Measurements from ENCODE around the gene AGTRAP.

The AGTRAP gene

DNA sequence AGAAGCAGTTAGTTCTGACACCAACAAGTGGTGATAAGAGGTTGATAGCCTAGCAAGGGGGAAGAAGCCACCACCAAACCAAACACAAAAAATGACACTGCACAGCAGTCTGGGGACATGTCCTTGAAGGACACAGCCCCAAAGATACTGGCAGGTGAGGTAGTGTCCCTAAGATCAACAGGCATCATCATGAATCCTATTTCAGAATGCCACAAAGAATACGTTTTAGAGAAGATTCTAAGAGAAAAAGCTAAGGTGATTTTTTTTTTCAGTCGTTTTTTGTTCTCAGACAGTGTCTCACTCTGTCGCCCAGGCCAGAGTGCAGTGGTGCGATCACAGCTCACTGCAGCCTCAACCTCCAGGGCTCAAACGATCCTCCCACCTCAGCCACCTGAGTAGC is 50.2 kb downstream of the AGTRAP start:
- DNase-seq = no peak

DNA sequence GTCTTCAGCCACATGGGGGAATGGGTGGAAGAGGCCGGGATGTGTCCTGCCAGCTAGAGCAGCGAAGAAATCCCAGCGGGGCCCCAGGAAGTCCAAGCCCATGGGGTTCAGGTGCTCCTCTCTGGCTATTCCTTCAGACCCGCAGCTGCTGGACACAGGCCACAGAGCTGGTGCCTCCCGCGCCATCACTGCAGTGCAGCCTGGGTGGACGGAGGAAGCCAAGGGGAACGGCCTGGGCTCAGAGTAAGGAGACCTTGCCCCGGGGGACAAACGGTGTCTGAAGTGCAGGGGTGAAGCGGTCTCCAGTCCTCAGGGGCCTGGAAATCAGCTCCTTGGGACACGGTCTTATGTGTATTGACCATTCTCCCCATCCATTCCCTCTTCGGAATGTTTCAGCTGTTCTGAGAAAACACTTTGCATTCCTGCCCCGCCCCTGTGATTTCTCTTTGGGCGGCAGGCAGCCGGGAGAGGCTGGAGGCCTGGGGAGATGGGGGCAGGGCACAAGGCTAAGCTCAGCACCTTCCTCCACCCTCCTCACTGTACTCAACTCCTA is 51.4 kb downstream of the AGTRAP start:
- DNase-seq = no peak

DNA sequence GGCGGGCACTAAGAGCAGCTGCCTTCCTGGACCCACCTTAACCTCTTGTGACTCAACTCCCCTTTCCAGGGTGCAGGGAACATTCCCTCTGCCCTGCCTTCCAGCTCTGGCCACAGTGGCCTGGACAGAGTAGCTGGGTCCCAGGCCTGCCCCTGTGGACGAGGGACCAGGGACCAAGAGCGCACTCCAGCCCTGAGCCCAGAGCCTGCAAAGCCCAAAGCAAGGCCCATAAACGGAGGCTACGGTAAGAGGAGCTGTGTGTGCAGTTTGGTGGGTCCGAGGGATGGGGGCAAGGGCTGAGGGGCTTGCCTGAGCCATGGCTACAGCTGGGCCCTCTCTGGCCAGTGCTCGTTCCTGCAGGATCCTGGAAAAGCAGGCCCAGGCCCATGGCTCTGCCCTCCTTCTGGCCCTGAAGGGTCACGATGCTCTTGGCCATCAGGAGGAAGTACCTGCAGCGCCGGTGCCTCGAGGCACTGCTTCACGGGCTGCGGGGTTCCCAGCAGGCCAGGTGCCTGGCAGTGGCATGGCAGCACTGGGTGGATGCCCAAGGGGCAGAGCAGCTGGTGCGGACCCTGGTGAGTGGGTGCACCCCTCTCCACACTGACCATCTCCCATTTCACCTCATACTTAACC is 52.0 kb downstream of the AGTRAP start:
- DNase-seq = no peak

DNA sequence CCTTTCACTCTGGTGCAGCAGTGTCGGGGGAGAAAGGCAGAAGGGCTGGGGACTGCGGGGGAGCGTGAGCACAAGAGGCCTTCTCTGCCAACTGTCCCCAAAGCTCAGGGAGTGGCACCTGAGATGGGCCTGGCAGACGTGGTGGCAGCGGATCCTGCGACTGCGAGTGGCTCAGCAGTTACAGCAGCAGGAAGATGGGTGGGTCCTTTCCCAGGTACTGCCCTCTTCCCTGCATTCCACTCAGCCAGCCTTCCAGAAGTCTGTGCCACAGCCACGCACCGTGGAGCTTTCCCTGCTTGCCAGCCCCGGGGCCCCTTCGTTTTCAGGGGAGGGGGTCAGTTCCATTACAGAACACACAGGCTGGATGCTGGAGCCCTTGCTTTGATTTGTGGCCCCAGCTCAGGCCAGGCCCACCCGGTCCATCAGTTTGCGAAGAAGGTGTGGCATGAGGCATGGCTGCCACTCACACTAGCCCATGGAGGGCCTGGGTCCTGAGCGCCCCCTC is 52.7 kb downstream of the AGTRAP start:
- DNase-seq = no peak

DNA sequence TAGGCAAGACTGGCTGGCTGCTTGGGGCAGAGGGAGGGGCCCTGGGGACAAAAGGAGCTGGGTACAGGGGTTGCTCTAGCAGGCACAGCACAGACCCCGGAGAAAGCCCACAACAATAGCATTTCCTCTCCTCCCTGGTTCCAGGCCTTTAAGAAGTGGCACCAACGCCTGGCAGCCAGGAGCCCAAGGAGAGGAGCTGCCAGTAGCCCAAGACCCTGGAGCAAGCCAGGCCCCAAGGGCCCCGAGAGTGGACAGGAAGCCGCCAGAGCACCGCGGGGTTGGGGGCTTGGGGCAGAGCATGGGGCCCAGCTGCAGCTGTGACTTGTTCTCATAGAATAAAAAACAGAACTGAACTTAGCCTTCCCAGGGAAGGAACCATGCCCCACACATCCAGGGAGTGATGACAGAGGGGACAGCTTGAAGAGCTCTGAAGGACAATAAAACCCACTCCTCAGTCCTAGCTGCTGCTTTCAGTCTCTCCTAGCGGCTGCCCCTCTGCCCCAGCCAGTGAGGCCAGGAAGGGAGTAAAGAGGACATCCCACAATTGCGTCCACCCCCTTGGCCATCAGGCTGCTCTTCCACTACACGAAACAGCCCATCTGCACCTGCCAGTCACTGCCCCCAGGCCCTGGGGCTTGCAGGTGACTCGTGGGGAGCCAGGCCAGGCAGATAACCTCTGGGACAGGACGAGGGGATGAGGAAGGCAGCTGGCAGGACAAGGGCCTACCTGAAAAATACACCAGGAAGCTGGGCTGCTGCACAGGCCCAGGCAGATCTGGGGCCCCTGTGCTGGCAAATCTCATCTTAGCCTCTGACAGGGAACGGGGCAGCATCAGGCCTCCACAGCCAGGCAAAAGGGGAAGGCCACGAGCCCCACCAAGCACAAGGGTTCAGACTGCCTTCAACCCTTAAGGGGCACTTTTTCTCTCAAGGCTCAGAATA is 53.5 kb downstream of the AGTRAP start:
- no peak for DNase-seq

DNA sequence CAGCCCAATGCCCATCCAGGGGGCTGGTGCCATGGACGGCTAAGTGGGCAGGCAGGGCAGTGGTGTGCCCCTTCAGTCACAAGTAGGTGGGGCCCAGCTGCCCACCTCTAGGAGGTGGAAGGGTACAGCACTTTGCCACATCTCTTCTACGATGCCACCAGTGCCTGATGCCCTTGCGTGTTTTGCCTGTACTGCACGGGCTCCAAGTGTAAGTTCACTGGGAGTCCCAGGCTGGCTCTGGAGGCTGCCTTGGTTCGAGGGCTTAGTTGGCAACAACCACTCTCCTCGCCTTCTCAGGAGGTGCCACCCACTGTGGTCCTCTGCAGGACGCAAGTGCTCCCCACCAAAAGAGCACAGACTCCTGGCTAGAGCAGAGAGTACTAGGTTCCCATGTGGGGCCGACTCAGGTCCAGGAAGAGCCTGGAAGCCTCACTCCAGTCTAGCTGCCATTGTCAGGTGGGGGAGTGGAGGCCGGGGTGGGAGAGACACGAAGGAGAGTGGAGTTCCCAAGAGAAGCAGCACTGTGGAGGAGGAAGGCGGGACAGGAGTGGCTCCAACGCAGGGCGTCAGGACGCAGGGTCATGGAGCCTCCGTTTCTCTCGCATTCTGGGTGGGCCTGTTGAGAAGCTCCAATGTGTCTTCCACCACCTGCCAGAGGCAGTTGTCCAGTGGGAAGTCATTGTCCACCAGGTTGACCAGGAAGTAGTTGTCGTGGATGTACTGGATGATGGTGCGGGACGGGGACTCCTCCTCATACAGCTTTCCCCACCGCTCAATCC is 54.4 kb downstream of the AGTRAP start:
- no peak for DNase-seq

DNA sequence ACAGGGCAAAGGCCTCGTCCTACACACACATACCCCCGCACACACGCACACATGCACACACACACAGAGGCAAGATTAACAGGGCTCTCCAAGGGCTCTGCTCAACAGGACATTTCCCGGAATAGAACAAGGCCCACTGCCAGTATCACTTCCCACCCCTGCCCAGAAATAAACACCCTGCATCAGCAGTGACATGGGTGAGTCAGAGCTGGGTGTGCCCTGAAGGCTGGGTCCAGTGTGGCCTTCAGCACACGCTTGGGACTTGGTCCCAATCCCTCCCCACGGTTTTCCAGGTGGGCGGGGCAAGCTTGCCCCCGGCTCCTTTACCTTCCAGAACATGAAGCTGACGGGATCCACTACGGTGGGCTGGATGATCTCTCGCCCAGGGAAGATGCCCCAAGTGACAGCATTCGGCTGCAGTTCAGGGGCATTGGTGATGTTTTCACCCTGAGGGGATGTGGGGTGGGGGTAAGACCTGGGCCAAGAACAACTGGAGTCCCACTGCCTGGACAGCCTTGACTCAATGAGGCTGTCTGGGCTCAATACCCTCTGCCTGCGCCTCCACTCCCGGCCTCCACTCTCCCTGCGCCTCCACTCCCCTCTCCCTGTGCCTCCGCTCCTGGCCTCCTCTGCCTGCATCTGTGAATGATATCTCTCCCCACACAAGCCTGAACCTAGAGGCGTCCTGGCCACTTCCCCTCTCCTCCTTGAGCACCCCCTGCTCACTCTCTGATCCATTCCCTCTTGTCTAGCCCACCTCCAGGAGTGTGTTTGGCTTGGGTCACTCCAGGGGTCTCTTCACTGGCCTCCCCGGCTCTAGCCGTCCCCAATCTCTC is 55.2 kb downstream of the AGTRAP start:
- no peak for DNase-seq

DNA sequence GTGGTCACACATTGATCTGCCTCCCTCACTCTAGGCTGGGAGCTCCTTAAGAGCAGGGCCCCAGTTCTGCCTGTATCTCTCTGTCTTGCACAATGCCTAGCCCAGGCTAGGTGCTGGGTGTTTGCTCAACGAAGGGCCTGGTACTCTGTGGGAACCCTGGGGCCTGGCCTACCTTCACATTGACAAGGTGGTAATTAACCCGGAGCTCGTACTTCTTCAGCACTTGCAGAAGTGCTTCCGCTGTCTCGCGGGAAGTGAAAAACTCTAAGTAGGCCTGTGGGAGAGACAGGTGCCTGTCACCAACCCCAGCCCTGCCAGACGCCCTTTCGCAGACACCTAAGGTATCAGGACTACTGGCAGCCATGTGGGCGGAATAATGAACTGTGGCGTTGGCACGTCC is 56.2 kb downstream of the AGTRAP start:
- no peak for DNase-seq

DNA sequence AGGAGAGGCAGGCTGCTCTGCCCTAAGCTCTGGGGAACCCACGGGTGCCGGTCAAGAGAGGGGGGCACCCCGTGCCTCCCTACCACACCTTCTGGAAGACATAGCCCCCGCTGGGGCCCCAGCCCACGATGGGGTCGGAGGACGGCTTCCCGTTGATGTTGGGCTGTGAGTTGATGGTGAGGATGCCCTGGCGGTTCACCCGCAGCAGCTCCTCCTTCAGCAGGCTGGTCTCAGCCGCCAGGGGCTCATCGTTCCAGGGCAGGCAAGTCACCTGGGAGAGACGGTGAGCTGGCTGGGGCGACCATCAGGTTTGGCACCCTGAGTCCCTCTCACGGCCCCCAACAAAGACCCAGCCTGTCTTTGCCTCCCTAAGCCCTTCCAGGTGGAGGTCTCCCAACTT is 57.9 kb downstream of the AGTRAP start:
- no peak for DNase-seq

DNA sequence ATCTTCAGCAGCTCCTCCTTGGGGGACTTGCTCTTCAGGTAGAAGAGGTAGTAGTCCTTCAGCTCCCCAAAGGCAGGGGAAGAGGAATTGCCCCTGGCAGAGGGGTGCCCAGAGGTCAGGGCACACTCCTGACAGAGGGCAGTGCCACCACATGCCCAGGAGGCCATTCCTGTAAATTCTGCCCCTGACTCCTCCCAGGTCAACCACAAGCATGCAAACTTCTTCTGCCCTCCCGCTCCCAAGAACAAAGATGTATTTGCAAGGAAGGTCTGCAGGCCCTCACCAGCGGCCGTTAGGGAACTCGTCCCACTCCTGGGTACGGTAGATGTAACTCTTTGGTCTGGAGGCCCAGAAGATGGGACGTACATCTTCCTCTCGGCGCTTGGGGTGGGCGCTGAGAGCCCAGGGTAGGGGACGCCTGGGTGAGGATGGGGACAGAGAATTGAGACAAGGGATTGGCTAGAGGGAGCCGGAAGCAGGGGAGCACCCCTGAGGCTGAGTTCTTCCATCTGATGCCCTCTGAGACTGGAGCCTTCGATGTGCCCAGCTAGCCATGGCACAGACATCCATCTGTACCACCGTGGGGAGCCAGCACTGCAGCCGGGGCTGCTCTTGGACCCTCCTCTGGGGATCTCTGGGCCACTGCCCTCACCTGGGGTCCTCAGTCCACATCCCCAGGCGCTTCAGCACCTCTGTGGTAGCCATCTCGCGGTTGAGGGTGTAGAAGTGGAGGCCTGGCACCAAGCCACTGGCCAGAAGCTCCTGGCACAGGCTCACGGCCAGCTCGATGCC is 58.7 kb downstream of the AGTRAP start:
- no peak for DNase-seq

DNA sequence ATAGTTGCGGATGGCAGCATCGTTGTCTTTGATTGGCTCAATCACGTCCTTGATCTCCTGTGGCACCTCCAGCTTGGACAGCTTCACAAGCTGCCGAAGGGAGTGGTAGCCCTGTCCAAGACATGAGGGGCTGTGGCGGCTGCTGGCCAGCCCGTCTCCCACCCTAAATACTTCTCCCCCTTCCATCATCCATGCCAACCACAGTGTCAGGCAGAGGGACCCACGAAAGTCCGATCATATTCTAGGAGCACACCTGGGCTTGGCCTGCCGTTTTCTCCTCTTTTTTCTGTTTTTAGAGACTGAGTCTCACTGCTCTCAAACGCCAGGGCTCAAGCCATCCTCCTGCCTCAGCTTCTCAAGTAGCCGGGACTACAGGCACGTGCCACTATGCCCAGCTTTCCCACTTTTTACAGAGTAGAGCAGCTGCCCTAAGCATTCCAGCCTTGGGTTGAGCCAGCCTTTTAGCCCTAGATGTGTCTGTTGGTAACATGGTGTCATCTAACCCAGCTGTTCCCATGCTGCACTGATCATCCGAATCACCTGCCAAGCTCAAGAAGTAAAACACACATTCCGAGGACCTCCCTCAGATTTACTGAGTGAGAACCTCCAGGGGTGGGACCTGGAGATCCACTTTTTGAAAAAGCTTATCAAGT is 59.4 kb downstream of the AGTRAP start:
- no peak for DNase-seq

DNA sequence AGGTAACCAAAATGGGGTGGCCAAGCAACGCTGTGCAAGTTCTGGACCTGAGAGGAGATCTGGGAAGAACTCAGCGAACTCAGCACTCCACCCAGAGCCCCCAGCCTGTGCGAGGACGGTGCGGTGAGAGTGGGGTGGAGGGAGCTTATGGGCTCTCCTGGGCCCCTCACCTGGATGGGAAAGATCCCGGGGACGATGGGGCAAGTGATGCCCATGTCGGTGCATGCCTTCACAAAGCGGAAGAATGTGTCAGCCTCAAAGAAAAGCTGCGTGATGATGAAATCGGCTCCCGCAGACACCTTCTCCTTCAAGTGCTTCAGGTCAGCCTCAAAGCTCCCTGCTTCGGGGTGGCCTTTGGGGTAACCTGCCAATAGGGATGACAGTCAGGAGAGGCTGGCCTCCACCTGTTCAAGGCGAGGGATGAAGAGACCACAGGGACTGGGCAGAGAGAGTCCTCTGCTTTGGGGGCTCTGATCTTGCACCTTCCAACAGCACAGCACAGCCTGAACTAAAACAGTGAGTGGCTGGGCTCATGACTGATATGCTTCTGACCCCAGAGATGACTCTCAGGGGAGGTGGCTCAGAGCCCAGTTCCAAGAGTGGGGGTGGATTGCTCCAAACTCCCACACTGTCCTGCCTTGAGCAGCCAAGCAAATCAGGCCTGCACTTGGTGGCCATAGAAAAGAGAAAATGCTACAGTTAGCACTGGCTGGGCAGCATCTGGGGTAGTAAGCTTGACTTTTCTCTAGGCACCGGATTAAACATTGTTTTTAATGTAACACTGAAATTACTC is 60.3 kb downstream of the AGTRAP start:
- no peak for DNase-seq

DNA sequence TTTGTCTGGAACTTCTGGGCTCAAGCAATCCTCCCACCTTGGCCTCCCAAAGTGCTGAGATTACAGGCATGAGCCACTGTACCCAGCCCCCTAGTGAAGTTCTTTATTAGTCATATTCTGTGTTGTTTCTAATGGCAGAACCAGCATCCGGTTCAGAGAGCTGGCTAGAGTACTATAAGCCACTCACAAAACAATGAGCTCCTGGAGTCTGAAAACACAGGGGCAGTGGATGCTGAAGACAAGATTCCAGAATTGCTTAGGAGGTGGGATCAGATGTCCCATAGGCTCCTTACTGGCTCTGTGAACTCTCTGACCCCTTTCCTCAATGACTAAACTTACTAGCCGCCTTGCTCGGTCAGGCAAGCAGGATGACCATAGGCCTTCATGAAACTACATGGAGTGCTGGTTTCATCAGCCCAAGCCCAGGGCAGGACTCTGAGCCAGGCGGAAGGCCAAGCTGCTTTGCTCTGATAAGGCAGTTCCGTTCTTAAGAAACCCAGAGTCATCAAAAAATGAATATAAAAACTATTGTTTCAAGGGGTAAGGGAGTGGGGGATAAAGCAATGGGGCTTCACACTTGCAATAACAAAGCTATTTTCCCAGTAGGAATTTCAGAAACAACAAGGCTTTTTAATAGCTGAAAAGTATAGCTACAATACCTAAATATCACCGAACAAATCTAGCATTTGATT is 61.7 kb downstream of the AGTRAP start:
- DNase-seq = no peak

DNA sequence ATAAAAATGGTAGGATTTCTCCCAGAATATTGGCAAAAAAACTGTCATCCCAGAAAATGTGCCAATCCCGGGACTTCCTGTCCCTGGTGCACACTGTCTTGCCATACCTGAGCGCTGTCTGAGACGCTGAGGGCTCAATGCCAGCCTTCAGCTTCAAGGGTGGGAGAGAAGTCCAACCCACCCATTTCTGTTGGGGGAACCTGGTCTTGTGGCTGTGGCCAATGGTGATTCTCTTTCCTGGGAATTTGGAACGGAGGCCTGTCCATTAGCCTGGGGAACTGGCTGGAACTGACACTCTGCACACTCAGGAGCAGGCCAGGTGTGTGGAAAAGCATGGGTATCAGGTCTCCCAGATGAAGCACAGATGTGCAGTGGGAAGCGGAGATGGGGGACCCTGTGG is 63.2 kb downstream of the AGTRAP start:
- no peak for DNase-seq

DNA sequence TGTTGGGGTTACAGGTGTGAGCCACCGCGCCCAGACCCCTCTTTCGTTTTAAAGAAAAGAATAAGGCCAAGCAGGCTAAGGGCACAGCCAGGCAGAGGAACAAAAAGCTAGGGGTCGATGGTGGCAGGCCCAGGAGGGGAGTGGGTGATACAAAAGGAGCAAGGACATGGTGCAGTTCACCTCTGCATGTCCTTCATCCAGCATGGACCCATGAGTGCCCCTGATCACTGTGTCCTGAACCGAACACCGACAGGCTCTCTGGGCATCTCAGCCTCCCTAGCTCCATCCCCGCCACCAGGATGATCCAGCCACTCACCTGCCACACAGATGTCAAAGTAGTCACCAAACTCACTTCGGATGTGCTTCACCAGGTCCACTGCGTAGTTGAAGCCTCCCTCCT is 64.0 kb downstream of the AGTRAP start:
- no peak for DNase-seq

DNA sequence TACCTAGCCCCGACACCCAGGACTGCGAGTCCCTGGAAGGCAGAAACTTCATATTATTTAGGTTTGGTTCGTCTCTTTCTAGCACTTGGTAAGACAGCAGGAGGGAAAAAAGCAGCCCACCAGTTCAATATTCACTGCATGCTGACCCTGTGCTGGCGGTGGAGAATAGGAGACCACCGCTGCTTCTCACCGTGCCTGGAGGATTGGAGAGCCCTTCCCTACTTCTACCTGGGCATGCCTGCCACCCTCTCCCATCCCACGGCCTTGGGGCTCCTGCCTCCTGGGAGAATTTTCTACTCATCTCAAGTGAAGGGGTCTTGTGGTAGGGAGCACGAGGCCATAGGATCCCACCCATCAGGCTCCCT is 64.4 kb downstream of the AGTRAP start:
- DNase-seq = no peak

All from NCI-H1048 (cell line).